ENCODE results near the gene PCDH1.
"Not testable (repeated sequence)": the region's sequence is repeated elsewhere in the genome, so short reads cannot be mapped to it uniquely, and the experiment has no call there.

The PCDH1 gene

GRCh38 chr5:141878186-141878710 is at the start of gene PCDH1:
TSS of gene PCDH1 (minus strand) at chr5:141878410. CDS start at chr5:141878262, 148 bp downstream.
- Histone ChIP-seq H3K9ac (ENCODE audit: low read length) (no peak within 1 kb of the TSS), H3K4me3 (ENCODE audit: low read length) (peak within 1 kb of the TSS; percentile 69), H3K4me2 (ENCODE audit: low read length) (peak within 1 kb of the TSS; percentile 82), H3K27me3 (ENCODE audit: low read depth, low read length) (peaks cover 10% of the 10 kb centered on the region), H3K36me3 (replicated peaks; ENCODE audit: low read depth, low read length) (no peaks in the 10 kb centered on the region), H3K4me1 (ENCODE audit: low read length) (peaks cover 14% of the 10 kb centered on the region), H4K20me1 (ENCODE audit: insufficient read depth, low read length) (no peaks in the 10 kb centered on the region), H3K9me3 (ENCODE audit: insufficient read depth, low read length) (no peaks in the 10 kb centered on the region), H3K27ac (ENCODE audit: low read length) (no peak within 1 kb of the TSS), H3K79me2 (ENCODE audit: low read length) (no peaks in the 10 kb centered on the region), H2AFZ (ENCODE audit: low read depth, low read length) (no peak within 1 kb of the TSS)
- TF ChIP-seq CTCF (IDR thresholded peaks at IDR 0.05; ENCODE audit: low read depth, low read length): no peak
- TF ChIP-seq EZH2phosphoT487 (IDR thresholded peaks at IDR 0.05; ENCODE audit: low read depth): no peak

- Histone ChIP-seq H3K4me3 (ENCODE audit: low read length) (no peak overlapping the region), H4K20me1 (ENCODE audit: insufficient read depth, low read length) (peaks cover 4% of the 10 kb centered on the region; the same call in 1 of the 2 replicates), H3K36me3 (replicated peaks; ENCODE audit: low read depth, low read length) (peaks cover 14% of the 10 kb centered on the region), H3K4me1 (ENCODE audit: low read length) (peaks cover 5% of the 10 kb centered on the region; the same call in 1 of the 2 replicates), H3K27ac (ENCODE audit: low read length) (no peak overlapping the region), H3K27me3 (ENCODE audit: low read depth, low read length) (no peaks in the 10 kb centered on the region), H3K79me2 (ENCODE audit: low read length) (peaks cover 13% of the 10 kb centered on the region), H3K9me3 (ENCODE audit: insufficient read depth, low read length) (no peaks in the 10 kb centered on the region), H3K9ac (ENCODE audit: low read length) (no peak overlapping the region), H2AFZ (ENCODE audit: low read depth, low read length) (no peak overlapping the region), H3K4me2 (ENCODE audit: low read length) (no peak overlapping the region)
- no peak for TF ChIP-seq CTCF (IDR thresholded peaks at IDR 0.05; ENCODE audit: low read depth, low read length)
- TF ChIP-seq EZH2phosphoT487 (IDR thresholded peaks at IDR 0.05; ENCODE audit: low read depth): no peak
Measured at GRCh38 chr5:141926434-141926833, 48.2 kb upstream of the PCDH1 start.

- H3K4me1 ChIP-seq (ENCODE audit: low read length): peaks cover 5% of the 10 kb centered on the region; the same call in 1 of the 2 replicates
Measured at GRCh38 chr5:141923448-141924313, 45.5 kb upstream of the PCDH1 start, which contains the start of gene DELE1. TSS of gene DELE1 (plus strand) at chr5:141923871. CDS start at chr5:141923942, 71 bp downstream.

GRCh38 chr5:141922827-141923447 is 44.7 kb upstream of the PCDH1 start:
- Histone ChIP-seq H3K79me2 (ENCODE audit: low read length) (peaks cover 13% of the 10 kb centered on the region), H2AFZ (ENCODE audit: low read depth, low read length) (peak overlapping the region; percentile 39; the same call in 1 of the 2 replicates), H3K4me2 (ENCODE audit: low read length) (peak overlapping the region; percentile 76), H3K27ac (ENCODE audit: low read length) (peak overlapping the region; percentile 87), H3K4me3 (ENCODE audit: low read length) (peak overlapping the region; percentile 97), H3K9ac (ENCODE audit: low read length) (peak overlapping the region; percentile 97)
- H3K4me1 ChIP-seq (ENCODE audit: low read length); H3K36me3 ChIP-seq (replicated peaks; ENCODE audit: low read depth, low read length); H3K27me3 ChIP-seq (ENCODE audit: low read depth, low read length); H3K9me3 ChIP-seq (ENCODE audit: insufficient read depth, low read length); H4K20me1 ChIP-seq (ENCODE audit: insufficient read depth, low read length): not testable (repeated sequence)

More at GRCh38 chr5:141923448-141924313, 45.5 kb upstream of the PCDH1 start, which contains the start of gene DELE1:
- H3K36me3 ChIP-seq (replicated peaks; ENCODE audit: low read depth, low read length): peaks cover 8% of the 10 kb centered on the region
- no peaks in the 10 kb centered on the region for H3K27me3 ChIP-seq (ENCODE audit: low read depth, low read length)
- peaks cover 13% of the 10 kb centered on the region for H3K79me2 ChIP-seq (ENCODE audit: low read length)
- peaks cover 4% of the 10 kb centered on the region; the same call in 1 of the 2 replicates for H4K20me1 ChIP-seq (ENCODE audit: insufficient read depth, low read length)
- H2AFZ ChIP-seq (ENCODE audit: low read depth, low read length): peak within 1 kb of the TSS; percentile 95
- H3K27ac ChIP-seq (ENCODE audit: low read length): peak within 1 kb of the TSS; percentile 87
- peak within 1 kb of the TSS; percentile 97 for H3K9ac ChIP-seq (ENCODE audit: low read length)
- H3K4me3 ChIP-seq (ENCODE audit: low read length): peak within 1 kb of the TSS; percentile 97
- TF ChIP-seq CTCF (IDR thresholded peaks at IDR 0.05; ENCODE audit: low read depth, low read length): no peak
- no peak for TF ChIP-seq EZH2phosphoT487 (IDR thresholded peaks at IDR 0.05; ENCODE audit: low read depth)
- H3K9me3 ChIP-seq (ENCODE audit: insufficient read depth, low read length): no peaks in the 10 kb centered on the region
- peak within 1 kb of the TSS; percentile 76 for H3K4me2 ChIP-seq (ENCODE audit: low read length)

Measured in OCI-LY3 (cell line).